Measurements from ENCODE around the gene CCDC185. TPM values are rescaled to one million over a fixed set of nuclear protein-coding genes. Genes with fewer than 3 reads are reported as not detected.

Gene CCDC185

GRCh38 chr1:223443397-223443796, 50.2 kb downstream of the CCDC185 start:
- H3K9ac ChIP-seq (ENCODE audit: low read length): no peak overlapping the region
- H3K27ac ChIP-seq (ENCODE audit: low read depth, low read length): no peak overlapping the region
- DNase-seq: no peak
- no peak overlapping the region for H3K56ac ChIP-seq (ENCODE audit: low read length)
- WGBS (ENCODE audit: extremely low coverage, insufficient coverage, low lambda C conversion rate): no CpG with 5 or more reads among the region's 1 CpG
- H3K79me1 ChIP-seq (ENCODE audit: low read length): no peaks in the 10 kb centered on the region
- H3K23ac ChIP-seq (ENCODE audit: low read length): no peak overlapping the region
- no peak overlapping the region for H3K4me2 ChIP-seq (ENCODE audit: low read length)
- H4K5ac ChIP-seq (ENCODE audit: low read length): no peak overlapping the region
- H3K18ac ChIP-seq (ENCODE audit: low read length): no peak overlapping the region
- H2BK120ac ChIP-seq (ENCODE audit: low read depth, low read length): no peak overlapping the region
- H3K4me3 ChIP-seq (ENCODE audit: low read length): no peak overlapping the region
- H2AK5ac ChIP-seq (ENCODE audit: low read length): no peak overlapping the region
- H3K4me1 ChIP-seq (ENCODE audit: control insufficient read depth, low read depth, low read length): no peaks in the 10 kb centered on the region
- no peaks in the 10 kb centered on the region for H3K79me2 ChIP-seq (ENCODE audit: control insufficient read depth, insufficient read depth, low read length)
- H2BK15ac ChIP-seq (replicated peaks; ENCODE audit: low read depth): no peak overlapping the region
- no peak overlapping the region for H3K4ac ChIP-seq (ENCODE audit: low read depth, low read length)
- H3K27me3 ChIP-seq (ENCODE audit: insufficient read depth, low read length, poor library complexity): no peaks in the 10 kb centered on the region
- no peak overlapping the region for H2BK5ac ChIP-seq (ENCODE audit: low read length)
- no peaks in the 10 kb centered on the region for H3K36me3 ChIP-seq (ENCODE audit: control insufficient read depth, insufficient read depth, low read length)
- H4K8ac ChIP-seq (ENCODE audit: low read depth, low read length): no peak overlapping the region

GRCh38 chr1:223444411-223444810, 51.2 kb downstream of the CCDC185 start:
- H2BK15ac ChIP-seq (replicated peaks; ENCODE audit: low read depth): no peak overlapping the region
- H2BK120ac ChIP-seq (ENCODE audit: low read depth, low read length): no peak overlapping the region
- H3K9ac ChIP-seq (ENCODE audit: low read length): no peak overlapping the region
- no peaks in the 10 kb centered on the region for H3K79me2 ChIP-seq (ENCODE audit: control insufficient read depth, insufficient read depth, low read length)
- H2AK5ac ChIP-seq (ENCODE audit: low read length): no peak overlapping the region
- no peaks in the 10 kb centered on the region for H3K4me1 ChIP-seq (ENCODE audit: control insufficient read depth, low read depth, low read length)
- H3K79me1 ChIP-seq (ENCODE audit: low read length): no peaks in the 10 kb centered on the region
- H3K4me2 ChIP-seq (ENCODE audit: low read length): no peak overlapping the region
- H3K4me3 ChIP-seq (ENCODE audit: low read length): no peak overlapping the region
- no peak overlapping the region for H4K8ac ChIP-seq (ENCODE audit: low read depth, low read length)
- no peak overlapping the region for H3K4ac ChIP-seq (ENCODE audit: low read depth, low read length)
- H3K23ac ChIP-seq (ENCODE audit: low read length): no peak overlapping the region
- no peak overlapping the region for H3K18ac ChIP-seq (ENCODE audit: low read length)
- H3K27me3 ChIP-seq (ENCODE audit: insufficient read depth, low read length, poor library complexity): no peaks in the 10 kb centered on the region
- H3K36me3 ChIP-seq (ENCODE audit: control insufficient read depth, insufficient read depth, low read length): no peaks in the 10 kb centered on the region
- no peak for DNase-seq
- no peak overlapping the region for H3K56ac ChIP-seq (ENCODE audit: low read length)
- no peak overlapping the region for H2BK5ac ChIP-seq (ENCODE audit: low read length)
- WGBS (ENCODE audit: extremely low coverage, insufficient coverage, low lambda C conversion rate): no CpG with 5 or more reads among the region's 7 CpGs
- H3K27ac ChIP-seq (ENCODE audit: low read depth, low read length): no peak overlapping the region
- H4K5ac ChIP-seq (ENCODE audit: low read length): no peak overlapping the region

Small RNA genes lying within 50 kb of the gene (small RNA-seq; reads per million reads assigned to genes)
- not detected for gene RNU4-57P (ENCODE audit: insufficient read depth)

All from mesendoderm (in vitro differentiated cells).